ENCODE measurements around the gene CPSF4.
"Not testable (repeated sequence)": the region's sequence is repeated elsewhere in the genome, so short reads cannot be mapped to it uniquely, and the experiment has no call there.

The CPSF4 gene

GRCh38 chr7:99493823-99494222, 55.1 kb downstream of the CPSF4 start:
- no peak for DNase-seq (ENCODE audit: low read depth)

GRCh38 chr7:99497766-99498545, 59.2 kb downstream of the CPSF4 start:
- no peak for DNase-seq (ENCODE audit: low read depth)

GRCh38 chr7:99498546-99498944, 59.8 kb downstream of the CPSF4 start:
- DNase-seq (ENCODE audit: low read depth): no peak

- no peak for DNase-seq (ENCODE audit: low read depth)
Observed at GRCh38 chr7:99499371-99499720, 60.6 kb downstream of the CPSF4 start.

GRCh38 chr7:99499721-99500636, 61.2 kb downstream of the CPSF4 start, which contains the start of gene ZNF394:
Gene ZNF394, minus strand, starts transcription at chr7:99500281. Its CDS starts 188 bp downstream, at chr7:99500093.
- DNase-seq (ENCODE audit: low read depth): peak; percentile 85

GRCh38 chr7:99500637-99501009, 61.9 kb downstream of the CPSF4 start:
- no peak for DNase-seq (ENCODE audit: low read depth)

GRCh38 chr7:99501236-99501635, 62.5 kb downstream of the CPSF4 start:
- not testable (repeated sequence) for DNase-seq (ENCODE audit: low read depth)

GRCh38 chr7:99504281-99504602, 65.5 kb downstream of the CPSF4 start:
- no peak for DNase-seq (ENCODE audit: low read depth)

- DNase-seq (ENCODE audit: low read depth): peak; percentile 93
Observed at GRCh38 chr7:99504603-99505323, 66.0 kb downstream of the CPSF4 start, which contains the start of gene ZKSCAN5. Gene ZKSCAN5, plus strand, starts transcription at chr7:99504662. Its CDS starts 1,383 bp downstream, at chr7:99506045.

- no peak for DNase-seq (ENCODE audit: low read depth)
Observed at GRCh38 chr7:99505324-99505662, 66.5 kb downstream of the CPSF4 start.
